HG02938 (cell line): Measurements from ENCODE around the gene AMZ2.
"Not testable (repeated sequence)": the region's sequence is repeated elsewhere in the genome, so short reads cannot be mapped to it uniquely, and the experiment has no call there.

Experiments used
- ATAC-seq: cut with Tn5 transposase; IDR thresholded peaks from one replicate; pipeline ENCODE4 v1.9.1; 2021; ENCODE audit warnings: mild to moderate bottlenecking, moderate library complexity; ENCODE audit not compliant: unreplicated experiment

The AMZ2 gene

GRCh38 chr17:68219429-68219828, 28.4 kb upstream of the AMZ2 start:
- not testable (repeated sequence) for ATAC-seq

DNA sequence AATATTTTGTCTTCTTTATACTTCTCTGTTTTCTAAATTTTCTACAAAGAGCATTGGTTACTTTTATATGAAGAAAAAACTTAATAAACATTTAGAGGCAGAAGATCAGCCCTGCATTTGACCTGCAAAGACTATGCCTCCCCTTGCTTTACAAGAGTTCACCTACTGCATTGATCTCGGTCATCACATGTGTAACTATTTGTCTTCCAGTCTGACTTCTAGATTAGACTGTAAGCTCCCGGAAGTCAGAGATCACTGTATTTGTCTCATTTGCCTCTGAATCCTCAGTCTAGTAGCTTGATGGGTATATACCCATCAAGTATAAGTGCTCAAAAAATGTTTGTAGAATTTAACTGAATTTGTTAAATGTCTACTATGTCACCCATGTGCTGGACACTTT, 27.7 kb upstream of the AMZ2 start:
- ATAC-seq, result not testable (repeated sequence)

GRCh38 chr17:68220786-68221185, 27.1 kb upstream of the AMZ2 start:
- not testable (repeated sequence) for ATAC-seq

DNA sequence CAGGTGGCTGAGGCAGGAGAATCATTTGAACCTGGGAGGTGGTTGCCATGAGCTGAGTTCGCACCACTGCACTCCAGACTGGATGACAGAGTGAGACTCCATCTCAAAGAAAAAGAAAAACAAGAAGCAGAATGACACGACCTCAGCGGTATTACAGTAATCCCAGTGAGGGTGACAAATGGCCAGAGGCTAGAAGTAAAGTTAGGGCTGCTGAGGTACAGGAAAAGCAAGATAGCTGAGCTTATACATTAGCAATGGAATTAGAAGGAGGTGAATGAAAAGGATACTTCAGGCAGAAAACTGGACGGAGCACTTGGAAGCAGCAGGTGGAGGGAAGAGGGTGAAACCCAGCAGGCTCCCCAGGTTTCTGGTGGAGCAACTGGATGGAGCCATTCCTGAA, 26.1 kb upstream of the AMZ2 start:
- ATAC-seq, result no peak

DNA sequence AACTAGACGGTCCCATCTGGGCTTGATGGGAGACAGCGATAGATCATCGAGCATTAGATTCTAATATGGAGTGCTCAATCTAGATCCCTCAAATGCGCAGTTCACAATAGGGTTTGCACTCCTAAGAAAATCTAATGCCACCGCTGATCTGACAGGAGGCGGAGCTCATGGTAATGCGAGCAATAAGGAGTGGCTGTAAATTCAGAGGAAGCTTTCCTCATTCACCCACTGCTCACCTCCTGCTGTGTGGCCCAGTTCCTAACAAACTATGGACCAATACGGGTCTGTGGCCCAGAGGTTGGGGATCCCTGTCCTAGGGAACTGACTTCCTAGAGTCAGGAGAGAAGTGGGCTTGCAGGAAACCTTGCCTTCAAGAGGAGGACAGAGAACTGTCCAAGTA, 25.2 kb upstream of the AMZ2 start:
- ATAC-seq, result no peak

GRCh38 chr17:68225055-68225454, 22.8 kb upstream of the AMZ2 start:
- not testable (repeated sequence) for ATAC-seq

DNA sequence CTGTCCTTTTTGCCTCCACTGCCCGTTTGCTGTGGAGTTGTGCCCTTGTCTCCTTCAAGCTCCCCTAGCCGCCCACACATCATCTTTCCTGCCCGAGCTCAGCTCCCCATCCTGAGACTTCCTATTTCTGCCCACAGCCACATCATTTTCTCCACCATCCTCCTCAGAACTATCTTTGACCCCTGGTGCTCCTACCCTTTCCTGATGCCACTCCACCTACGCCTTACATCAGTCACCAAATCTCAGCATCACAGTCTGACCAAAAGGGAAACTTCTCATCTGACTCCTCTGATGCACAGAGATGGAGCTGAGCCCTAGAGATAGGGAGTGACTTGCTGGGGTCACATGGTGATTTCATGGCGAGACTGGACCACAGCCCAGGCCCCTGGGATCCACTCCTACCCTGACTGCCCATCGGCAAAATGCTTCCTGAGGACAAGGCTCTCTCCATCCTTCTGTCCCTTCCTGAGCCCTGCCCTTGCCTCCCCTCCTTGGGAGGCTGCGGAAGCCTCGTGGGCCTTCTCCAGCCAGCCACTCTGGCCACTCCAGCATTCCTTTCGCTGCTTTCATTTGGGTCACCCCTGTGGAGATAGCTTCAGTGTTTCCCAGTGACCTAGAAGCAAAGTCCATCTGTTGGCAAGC, 19.7 kb upstream of the AMZ2 start:
- not testable (repeated sequence) for ATAC-seq

DNA sequence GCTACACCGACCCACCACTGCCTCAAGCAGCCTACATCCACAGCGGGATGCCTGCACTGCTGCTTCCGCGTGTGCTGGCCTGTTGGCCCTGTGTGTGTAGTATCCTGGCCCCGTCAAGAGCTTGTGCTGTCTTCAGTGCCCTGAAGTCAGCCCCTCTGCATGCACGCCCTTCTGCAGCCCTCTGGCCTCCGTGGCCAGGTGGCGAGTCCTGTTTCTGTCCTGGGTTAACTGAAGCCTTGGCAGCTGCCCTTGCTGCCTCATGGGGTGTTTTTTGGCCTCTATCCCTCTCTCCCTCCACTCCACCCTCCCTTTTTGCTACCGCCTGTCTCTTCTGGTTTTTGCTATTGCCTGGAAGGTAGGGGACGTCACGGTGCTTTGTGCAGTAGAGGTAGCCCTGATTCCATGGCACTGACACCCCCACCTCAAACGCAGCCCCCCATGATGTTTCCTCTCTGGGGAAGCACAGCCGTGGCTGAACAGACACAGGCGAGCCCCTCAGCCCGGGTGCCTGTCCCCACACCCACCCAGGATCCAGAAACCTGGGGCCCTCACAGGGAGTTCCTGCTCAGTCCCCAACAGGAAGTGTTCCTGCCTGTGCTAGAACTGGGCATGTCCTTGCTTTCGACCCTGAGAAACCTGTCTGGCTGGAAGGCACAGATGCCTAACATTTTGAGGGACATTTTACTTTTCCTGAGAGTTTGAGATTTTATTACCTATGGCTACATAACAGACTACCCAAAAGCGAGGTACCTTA, 18.8 kb upstream of the AMZ2 start:
- ATAC-seq, result no peak

GRCh38 chr17:68229619-68230018, 18.2 kb upstream of the AMZ2 start:
- no peak for ATAC-seq

GRCh38 chr17:68231131-68231530, 16.7 kb upstream of the AMZ2 start:
- ATAC-seq, result not testable (repeated sequence)

DNA sequence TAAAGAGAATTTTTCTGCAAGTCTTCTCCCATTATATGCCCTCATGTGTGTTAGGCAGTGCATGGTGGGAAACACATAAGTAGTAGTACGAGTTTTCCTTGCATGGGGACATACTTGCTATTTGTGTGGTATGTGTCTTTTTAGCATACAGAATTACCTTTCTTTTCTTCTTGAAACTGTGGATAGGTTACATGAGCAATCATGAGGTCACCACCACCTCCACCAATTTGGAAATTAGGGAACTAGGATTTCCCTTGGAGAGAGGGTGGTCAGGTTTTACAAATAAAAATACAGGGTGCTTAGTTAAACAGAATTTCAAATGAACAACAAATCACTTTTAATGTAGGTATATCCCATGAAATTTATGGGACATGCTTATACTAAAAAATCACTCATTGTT, 16.3 kb upstream of the AMZ2 start:
- no peak for ATAC-seq

DNA sequence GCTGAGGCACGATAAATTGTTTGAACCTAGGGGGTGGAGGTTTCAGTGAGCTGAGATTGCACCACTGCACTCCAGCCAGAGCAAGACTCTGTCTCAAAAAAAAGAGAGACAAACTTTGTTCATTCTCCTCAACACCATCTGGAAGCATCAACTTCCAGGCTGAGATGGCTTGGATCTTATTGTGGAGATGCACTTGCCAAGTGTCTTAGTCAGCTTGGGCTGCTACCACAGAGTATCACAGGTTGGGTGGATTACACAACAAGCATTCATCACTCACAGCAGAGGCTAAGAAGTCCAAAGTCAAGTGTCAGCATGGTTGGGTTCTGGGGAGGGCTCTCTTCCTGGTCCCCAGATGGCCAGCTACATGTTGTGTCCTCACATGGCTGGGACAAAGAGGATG, 15.1 kb upstream of the AMZ2 start:
- not testable (repeated sequence) for ATAC-seq

GRCh38 chr17:68234726-68235335, 13.0 kb upstream of the AMZ2 start:
- peak; percentile 31 for ATAC-seq

DNA sequence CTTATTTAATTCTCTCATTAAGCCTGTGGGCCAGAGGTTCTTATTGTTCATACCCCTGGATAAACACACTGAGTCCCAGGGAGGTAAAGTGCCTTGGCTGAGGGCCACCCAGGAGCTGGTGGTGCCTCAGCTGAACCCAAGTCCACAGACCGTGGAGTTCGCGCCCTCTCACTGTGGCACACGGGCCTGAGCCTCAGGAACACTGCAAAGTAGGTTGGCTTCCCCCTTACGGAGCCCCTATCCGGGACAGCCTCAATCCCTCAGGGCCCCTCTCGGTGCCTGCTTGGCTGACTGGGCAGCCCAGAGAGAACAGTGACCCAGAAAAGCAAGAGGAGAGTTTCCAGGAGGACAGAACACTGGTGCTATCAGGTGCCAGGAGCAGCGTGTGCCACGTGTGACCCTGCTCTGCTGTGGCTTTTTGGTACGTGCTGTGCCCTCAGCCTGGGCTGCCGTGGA, 12.5 kb upstream of the AMZ2 start:
- ATAC-seq, result not testable (repeated sequence)

GRCh38 chr17:68237369-68238163, 10.3 kb upstream of the AMZ2 start:
- peak; percentile 71 for ATAC-seq

GRCh38 chr17:68238164-68238870, 9.5 kb upstream of the AMZ2 start:
- no peak for ATAC-seq

GRCh38 chr17:68238871-68239253, 9.0 kb upstream of the AMZ2 start:
- ATAC-seq, result peak; percentile 22

DNA sequence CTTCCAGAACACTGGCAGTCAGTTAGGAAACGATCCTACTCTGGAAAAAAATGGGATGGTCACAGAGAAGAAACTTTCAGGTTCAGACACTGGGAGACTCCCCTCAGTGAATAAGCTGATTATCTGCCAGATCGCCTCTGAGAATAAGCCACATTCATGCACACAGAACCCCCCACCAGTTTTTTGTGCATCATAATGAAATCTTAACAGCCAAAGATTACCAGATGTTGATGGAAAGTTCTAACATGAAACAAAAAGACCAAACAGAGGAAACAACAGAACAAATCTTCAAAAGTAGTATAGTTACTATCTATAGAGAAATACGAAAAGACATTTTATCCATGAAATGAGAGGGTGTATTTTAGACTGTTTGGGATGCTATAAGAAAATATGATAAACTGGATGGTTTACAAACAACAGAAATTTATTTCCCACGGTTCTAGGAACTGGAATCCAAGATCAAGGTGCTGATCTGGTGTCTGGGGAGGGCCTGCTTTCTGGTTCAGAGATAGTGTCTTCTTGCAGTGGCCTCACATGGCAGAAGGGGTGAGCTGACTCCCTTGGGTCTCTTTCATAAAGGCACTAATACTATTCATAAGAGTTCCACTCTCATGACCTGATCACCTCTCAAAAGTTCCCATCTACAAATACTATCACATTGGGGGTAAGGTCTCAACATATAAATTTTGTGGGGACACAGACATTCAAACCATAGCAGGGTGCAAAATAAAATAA, 8.0 kb upstream of the AMZ2 start:
- ATAC-seq, result no peak

DNA sequence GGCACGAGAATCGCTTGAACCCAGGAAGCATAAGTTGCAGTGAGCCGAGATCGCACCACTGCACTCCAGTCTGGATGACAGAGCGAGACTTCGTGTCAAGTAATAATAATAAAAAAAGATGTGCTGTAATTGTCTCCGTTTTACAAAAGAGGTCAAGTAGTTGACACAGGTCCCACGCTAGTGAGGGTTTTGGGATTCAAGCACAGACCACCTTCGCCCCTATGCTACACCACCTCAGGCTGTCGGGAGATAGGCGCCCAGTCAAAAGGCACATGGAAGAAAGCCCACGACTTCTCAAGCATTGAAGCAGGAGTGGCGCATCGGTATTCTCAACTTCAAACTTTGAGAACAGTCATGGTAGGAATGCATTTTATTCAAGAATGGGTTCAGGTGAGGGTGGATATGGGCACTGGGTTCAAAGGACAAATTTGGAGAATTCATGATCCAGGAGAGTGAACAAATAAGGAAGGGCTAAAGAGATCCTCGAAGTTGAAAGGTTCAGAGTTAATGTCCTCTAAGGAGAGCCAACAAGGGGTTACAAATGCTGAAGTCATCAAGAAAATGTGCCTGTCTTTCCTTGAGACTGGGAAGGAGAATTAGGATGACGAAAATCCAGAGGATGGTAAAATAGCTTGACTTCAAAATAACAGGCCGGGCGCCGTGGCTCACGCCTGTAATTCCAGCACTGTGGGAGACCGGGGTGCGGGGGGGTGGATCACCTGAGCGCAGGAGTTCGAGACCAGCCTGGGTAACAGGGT, 1.4 kb upstream of the AMZ2 start:
- ATAC-seq, result no peak
